GM18909 (cell line): Measurements from ENCODE around the gene MACROH2A2.
"Not testable (repeated sequence)": the region's sequence is repeated elsewhere in the genome, so short reads cannot be mapped to it uniquely, and the experiment has no call there.

Experiments
- ATAC-seq: cut with Tn5 transposase; IDR thresholded peaks from one replicate; pipeline ENCODE4 v1.9.1; 2021; ENCODE audit warnings: mild to moderate bottlenecking; ENCODE audit not compliant: unreplicated experiment, poor library complexity

The MACROH2A2 gene

GRCh38 chr10:70066190-70066589, 13.5 kb downstream of the MACROH2A2 start:
- ATAC-seq: no peak

- no peak for ATAC-seq
Measured at GRCh38 chr10:70067586-70067985, 14.9 kb downstream of the MACROH2A2 start.

GRCh38 chr10:70068925-70069324, 16.3 kb downstream of the MACROH2A2 start:
- no peak for ATAC-seq

DNA sequence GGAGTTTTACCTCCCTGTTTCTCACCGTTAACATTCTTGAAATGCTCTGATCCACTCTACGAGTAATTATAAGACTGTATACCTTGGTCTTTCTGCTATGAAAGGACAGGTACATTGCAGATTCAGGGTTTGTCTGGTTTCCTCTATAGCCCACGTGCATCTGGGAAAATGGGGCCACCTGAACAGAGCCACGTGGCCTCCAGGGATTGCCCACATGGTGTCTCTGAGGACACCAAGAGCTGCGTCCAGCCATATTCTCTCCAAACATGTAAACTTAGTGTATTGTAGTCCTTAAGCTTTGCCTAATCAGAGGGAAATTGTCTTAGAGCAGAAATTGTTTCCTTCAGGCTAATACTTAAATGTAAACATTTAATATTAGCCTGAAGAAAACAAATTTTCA, 16.7 kb downstream of the MACROH2A2 start:
- ATAC-seq: no peak

DNA sequence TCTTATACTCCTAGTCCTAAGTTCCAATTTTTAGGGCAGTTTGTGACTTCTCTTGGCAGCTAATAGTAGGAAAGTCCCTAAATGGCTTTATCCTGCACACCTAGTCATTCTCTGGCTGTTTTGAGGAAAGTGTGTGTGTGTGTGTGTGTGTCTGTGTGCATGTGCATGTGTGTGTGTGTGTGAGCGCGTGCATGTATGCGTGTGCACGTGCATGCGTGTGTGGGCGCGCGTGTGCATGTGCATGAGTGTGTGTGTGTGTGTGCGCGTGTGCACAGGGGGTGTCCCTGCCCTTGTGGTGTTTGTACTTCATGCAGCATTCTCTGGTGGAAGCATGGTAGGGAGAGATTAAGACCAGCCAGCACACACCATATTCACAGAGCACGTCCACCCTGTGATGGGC, 18.2 kb downstream of the MACROH2A2 start:
- ATAC-seq: no peak

DNA sequence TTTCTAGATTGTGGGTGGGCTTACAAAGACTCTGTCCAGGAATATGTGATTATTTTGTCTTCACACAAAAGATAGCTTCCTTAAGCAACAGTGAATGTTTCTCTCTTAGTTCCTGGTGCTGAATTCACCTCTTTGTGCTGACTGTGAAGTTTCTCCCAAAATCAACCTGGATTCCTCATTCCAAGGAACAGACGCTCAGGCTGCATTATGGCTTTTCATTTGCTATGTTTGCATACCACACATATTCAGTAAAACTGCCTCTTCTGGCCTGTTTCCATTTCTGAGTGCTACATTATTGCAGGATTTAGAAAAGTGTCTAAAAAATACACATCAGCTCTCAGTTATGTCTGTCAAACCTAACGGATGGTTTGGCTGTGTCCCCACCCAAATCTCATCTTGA, 21.5 kb downstream of the MACROH2A2 start:
- no peak for ATAC-seq

DNA sequence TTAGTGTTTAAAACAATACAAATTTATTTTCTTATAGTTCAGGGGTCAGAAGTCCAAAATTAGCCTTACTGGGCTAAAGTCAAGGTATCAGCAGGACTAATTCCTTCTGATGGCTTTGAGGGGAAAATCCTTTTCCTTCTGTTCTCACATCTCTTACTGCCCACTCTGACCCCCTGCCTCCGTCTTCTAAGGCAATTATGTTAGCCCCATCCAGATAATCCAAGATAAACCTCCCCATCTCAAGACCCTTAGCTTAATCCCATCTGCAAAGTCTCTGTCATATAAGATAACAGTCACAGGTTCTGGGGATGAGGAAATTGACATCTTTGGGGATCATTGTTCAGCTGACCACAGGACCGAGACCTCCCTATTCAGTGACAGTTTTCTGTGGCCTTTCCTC, 22.3 kb downstream of the MACROH2A2 start:
- ATAC-seq: no peak

- ATAC-seq: no peak
Measured at GRCh38 chr10:70078329-70078728, 25.7 kb downstream of the MACROH2A2 start.

DNA sequence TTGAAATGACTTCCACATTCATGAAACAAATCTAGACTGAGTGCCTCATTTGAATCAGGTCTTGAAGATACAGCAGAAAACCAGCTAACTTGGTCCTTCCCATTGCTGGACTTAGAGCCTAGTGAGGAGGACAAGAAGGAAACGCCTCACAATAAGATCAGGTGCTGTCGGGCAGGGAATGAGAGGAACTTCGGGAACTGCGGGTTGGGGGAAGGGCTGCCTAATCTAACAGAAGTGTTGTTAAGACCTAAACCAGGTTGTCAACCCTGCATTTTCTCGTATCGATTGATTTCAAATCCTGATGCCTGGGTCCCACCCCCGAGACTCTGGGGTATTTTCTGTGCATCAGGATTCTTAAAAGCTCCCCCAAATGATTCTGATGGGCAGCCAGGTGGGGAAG, 26.3 kb downstream of the MACROH2A2 start:
- ATAC-seq: no peak

DNA sequence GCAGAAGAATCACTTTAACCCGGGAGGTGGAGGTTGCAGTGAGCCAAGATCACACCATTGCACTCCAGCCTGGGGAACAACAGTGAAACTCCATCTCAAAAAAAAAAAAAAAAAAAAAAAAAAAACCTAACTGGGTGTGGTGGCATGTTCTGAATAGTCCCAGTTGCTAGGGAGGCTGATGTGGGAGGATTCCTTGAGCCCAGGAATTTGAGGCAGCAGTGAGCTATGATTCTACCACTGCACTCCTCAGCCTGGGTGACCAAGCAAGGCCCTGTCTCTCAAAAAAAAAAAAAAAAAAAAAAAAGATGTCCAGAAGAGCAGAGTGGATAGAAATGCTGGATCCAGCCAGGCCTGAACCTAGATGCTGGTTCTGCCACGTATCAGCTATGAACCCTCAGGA, 28.1 kb downstream of the MACROH2A2 start:
- not testable (repeated sequence) for ATAC-seq

DNA sequence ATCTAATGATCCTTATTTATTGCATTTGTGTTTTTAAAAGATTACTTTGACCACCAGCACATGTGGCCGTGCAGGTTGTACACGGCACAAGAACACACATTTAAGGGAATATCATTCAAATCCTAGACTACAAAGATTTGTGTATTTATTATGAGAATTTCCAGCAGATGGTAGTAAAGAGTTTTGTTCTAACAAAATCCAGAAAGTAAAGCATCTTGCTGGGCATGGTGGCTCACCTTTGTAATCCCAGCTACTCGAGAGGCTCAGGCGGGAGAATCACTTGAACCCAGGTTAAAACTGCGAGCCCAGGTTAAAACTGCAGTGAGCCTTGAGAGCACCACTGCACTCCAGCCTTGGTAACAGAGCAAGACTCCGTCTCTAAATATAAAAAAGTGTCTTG, 31.5 kb downstream of the MACROH2A2 start:
- no peak for ATAC-seq

- ATAC-seq: no peak
Measured at GRCh38 chr10:70085975-70086613, 33.4 kb downstream of the MACROH2A2 start.

DNA sequence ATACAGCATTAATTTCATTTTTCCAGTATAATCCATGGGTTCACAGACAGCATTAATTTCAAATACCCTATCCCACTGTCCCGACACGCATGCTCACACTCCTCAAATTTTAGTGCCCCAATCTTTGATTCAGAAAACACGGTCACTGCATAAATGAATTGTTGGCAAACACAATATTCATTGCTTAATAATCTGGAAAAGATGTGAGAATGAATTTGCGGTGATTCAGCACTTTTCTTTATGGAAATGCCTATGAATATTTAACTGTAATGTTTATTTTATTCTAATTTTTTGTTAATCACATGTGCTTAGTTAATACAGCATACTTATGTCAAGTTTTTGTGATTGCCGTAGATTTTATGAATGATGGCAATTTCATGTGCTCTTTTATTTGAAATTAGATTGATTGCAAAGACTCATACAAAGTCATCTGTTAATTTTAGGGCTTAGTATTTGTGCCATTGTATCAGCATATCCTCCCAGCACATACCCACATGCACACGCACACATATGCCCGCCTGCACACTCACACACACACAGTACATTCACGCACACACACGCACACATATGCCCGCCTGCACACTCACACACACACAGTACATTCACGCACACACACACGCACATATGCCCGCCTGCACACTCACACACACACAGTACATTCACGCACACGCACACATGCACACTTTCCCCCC, 35.1 kb downstream of the MACROH2A2 start:
- ATAC-seq: no peak

GRCh38 chr10:70088308-70088698, 35.7 kb downstream of the MACROH2A2 start:
- no peak for ATAC-seq

- ATAC-seq: no peak
Measured at GRCh38 chr10:70090013-70090412, 37.4 kb downstream of the MACROH2A2 start.

- ATAC-seq: no peak
Measured at GRCh38 chr10:70090951-70091350, 38.3 kb downstream of the MACROH2A2 start.

GRCh38 chr10:70092389-70092718, 39.7 kb downstream of the MACROH2A2 start:
- ATAC-seq: no peak

GRCh38 chr10:70093335-70093944, 40.8 kb downstream of the MACROH2A2 start:
- ATAC-seq: no peak

DNA sequence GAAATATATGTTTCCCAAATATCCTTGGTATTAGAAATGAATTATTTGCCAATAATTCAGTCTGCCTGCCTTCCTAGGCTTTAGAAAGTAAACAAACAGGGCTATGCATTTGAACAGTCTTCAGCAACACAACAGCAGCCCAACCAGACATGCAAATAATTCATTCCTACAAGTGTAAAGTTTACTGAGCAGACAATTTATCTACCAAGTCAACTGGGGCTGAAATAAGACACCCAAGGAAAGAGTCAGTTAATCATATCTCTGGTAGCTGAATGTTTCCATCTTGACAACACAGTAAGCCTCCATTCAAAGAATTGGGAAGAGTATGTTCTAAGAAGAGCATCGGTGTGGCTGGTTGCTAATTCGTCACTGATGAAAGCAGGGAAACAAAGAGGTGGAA, 41.6 kb downstream of the MACROH2A2 start:
- no peak for ATAC-seq

GRCh38 chr10:70096016-70096704, 43.5 kb downstream of the MACROH2A2 start:
- no peak for ATAC-seq

DNA sequence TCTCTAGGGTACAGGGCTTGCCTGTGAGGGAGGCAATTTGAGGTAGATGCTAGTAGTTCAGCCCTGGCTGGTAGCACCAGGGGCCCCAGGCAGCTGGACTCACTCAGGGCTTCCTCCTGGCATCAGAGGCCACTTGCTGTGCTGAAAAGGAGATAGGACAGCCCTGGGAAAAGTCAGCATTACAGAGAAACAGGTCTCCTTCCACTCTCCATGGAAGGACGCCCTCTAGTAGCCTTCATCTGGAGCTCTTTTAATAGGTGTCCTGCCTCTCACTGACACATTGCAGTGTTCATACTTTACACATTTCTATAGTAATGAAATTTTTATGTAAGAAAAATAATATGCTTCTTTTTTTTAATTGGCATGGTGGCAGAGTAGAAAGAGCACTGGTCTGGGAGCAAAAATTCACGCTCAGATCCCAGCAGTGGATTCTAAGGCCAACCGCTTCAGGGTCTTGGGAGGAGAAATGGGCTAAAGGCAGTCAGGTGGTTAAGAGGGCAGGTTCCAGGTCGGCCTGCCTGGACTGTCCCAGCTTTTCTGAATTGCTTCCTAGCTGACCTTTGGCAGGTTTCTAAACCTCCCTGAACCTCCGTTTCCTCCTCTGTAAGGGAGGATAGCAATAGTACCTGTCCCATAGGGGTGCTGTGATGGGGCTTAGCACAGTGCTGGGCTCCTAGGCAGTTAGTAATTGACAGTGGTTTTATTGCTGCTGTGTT, 44.2 kb downstream of the MACROH2A2 start:
- ATAC-seq: no peak
